K562 (cell line): ENCODE results near the gene OXA1L. TPM values are rescaled to one million over a fixed set of nuclear protein-coding genes. Genes with fewer than 3 reads are reported as not detected.

ENCODE experiments used
- ATF1 ChIP-seq, 2 experiments: fragments of 450-650 bp in 1 of 2; IDR thresholded peaks; 2 replicates each; pipeline ENCODE4 v1.6.1; 2016; ENCODE audit warnings: missing compliant biosample characterization in 1 of 2, missing genetic modification characterization in 1 of 2
- CCNT2 ChIP-seq: IDR thresholded peaks from 2 replicates; pipeline ENCODE4 v1.6.1; 2011; ENCODE audit warnings: borderline replicate concordance, low read depth, mild to moderate bottlenecking, moderate library complexity, mixed read lengths, low read length; ENCODE audit not compliant: insufficient read length; ENCODE audit errors: extremely low read depth
- CHD1 ChIP-seq: fragments of 200-600 bp; sonication (generic); IDR thresholded peaks from one replicate; pipeline ENCODE4 v1.6.1; 2012; ENCODE audit warnings: mild to moderate bottlenecking, moderate library complexity, low read length, inconsistent platforms
- CHD2 ChIP-seq: IDR thresholded peaks from 2 replicates; pipeline ENCODE4 v1.6.1; 2011; ENCODE audit warnings: low read depth, low read length
- FOXJ2 ChIP-seq: fragments of 200-800 bp; sonication (Bioruptor generic); IDR thresholded peaks from 2 replicates; pipeline ENCODE4 v1.6.1; 2016; ENCODE audit warnings: missing genetic modification characterization, missing compliant biosample characterization
- NFYB ChIP-seq: IDR thresholded peaks from 2 replicates; pipeline ENCODE4 v1.6.1; 2011; ENCODE audit warnings: mild to moderate bottlenecking, moderate library complexity; ENCODE audit not compliant: insufficient read length; ENCODE audit errors: extremely low read depth
- POU5F1 ChIP-seq: fragments of 150-350 bp; IDR thresholded peaks from 2 replicates; pipeline ENCODE4 v1.6.1; 2014; ENCODE audit warnings: borderline replicate concordance, low read length, low read depth, mild to moderate bottlenecking; ENCODE audit not compliant: partially characterized antibody
- RBM25 ChIP-seq: fragments of 200-400 bp; formaldehyde crosslinking; IDR thresholded peaks from 2 replicates; pipeline ENCODE4 v1.6.1; 2018; ENCODE audit warnings: low read length, low read depth, moderate library complexity; ENCODE audit not compliant: severe bottlenecking
- REST ChIP-seq, 2 experiments: fragments of 450-650 bp; formaldehyde crosslinking in 1 of 2; IDR thresholded peaks; 2 replicates each; pipeline versions ENCODE4 v1.4.0 to v1.6.1; 2014 to 2020; ENCODE audit warnings: mild to moderate bottlenecking in 2 of 2, borderline replicate concordance in 1 of 2, low read depth in 1 of 2
- TRIM25 ChIP-seq: fragments of 450-650 bp; IDR thresholded peaks from 2 replicates; pipeline ENCODE4 v1.7.0; 2016; ENCODE audit warnings: borderline replicate concordance
- TSC22D4 ChIP-seq: fragments of 450-650 bp; IDR thresholded peaks from 2 replicates; pipeline ENCODE4 v1.6.1; 2016; ENCODE audit warnings: missing genetic modification characterization, missing biosample characterization, control low read depth
- U2AF1 ChIP-seq: fragments of 200-400 bp; formaldehyde crosslinking; optimal IDR thresholded peaks from 2 replicates; pipeline ENCODE3; 2017; ENCODE audit warnings: mild to moderate bottlenecking, low read depth, low read length, moderate library complexity
- USF2 ChIP-seq: sonication (generic); formaldehyde crosslinking; IDR thresholded peaks from 2 replicates; pipeline ENCODE4 v1.5.0; 2020; ENCODE audit warnings: missing genetic modification reagents
- polyA plus RNA-seq, 8 experiments: library from polyadenylated mRNA; depleted of rRNA in 4 of 8; stranded (reverse) in 5 of 8; unstranded in 3 of 8; fragments of >200 nt; fragmentation: Nextera tagmentation in 2 of 8; fragmentation: Illumina TruSeq in 1 of 8; extraction: Ambion mirVana in 2 of 8; extraction: Trizol in 1 of 8; gene quantifications; 2 replicates each; pipeline versions ENCODE4 v1.2.1 to v1.2.3, GENCODE V29; 2011 to 2014; ENCODE audit warnings: inconsistent platforms in 1 of 8, missing spikeins in 1 of 8
- total RNA-seq, 7 experiments: library from RNA; depleted of rRNA in 6 of 7; stranded (reverse); fragments of >200 nt in 6 of 7; fragmentation: Illumina TruSeq in 2 of 7; extraction: Trizol in 2 of 7; gene quantifications; 2 replicates each; pipeline versions ENCODE4 v1.2.1 to v1.2.3, GENCODE V29; 2011 to 2021; ENCODE audit warnings: low replicate concordance in 1 of 7

OXA1L gene
- total and polyA plus RNA-seq, 9 of the 15 experiments (the other 6 are each of a cell fraction or from before 2014, with no cell fraction given) = 100 to 204 (median 145) TPM

- TF ChIP-seq TRIM25 (no peak), U2AF1 (no peak), CCNT2 (no peak), USF2 (CRISPR knock-in tag) (peak; percentile 72), NFYB (no peak), TSC22D4 (tag) (no peak), RBM25 (no peak), POU5F1 (no peak), CHD1 (peak; percentile 50), FOXJ2 (no peak), ATF1 (CRISPR knock-in tag; IDR thresholded peaks at IDR 0.05) (no peak), ATF1 (tag; IDR thresholded peaks at IDR 0.05) (peak; percentile 70), REST (IDR thresholded peaks at IDR 0.05; ENCODE audit: borderline replicate concordance) (0 out of 2 replicates have a peak, but pooled peaks have one; percentile 6), REST (CRISPR knock-in tag; IDR thresholded peaks at IDR 0.05; ENCODE audit: low read depth) (no peak), CHD2 (no peak)
Measured at GRCh38 chr14:22766457-22767322, at the start of gene OXA1L (continued).
